ENCODE data around the gene RFX1. TPM values are rescaled to one million over a fixed set of nuclear protein-coding genes. Genes with fewer than 3 reads are reported as not detected.
A peak's percentile ranks its signal among the peaks of the same experiment; 100 is the strongest.

RFX1 gene
- total and polyA plus RNA-seq, 9 of the 15 experiments (the other 6 are each of a cell fraction or from before 2014, with no cell fraction given), result 0.14 to 19.3 (median 1.2) TPM

GRCh38 chr19:14031719-14032480, 25.8 kb upstream of the RFX1 start, which contains the start of gene IL27RA (continued):
- no peak for TF ChIP-seq MEIS2 (IDR thresholded peaks at IDR 0.05; ENCODE audit: partially characterized antibody)
- peak; percentile 69 to 87 for TF ChIP-seq E2F6 (IDR thresholded peaks at IDR 0.05; ENCODE audit: borderline replicate concordance in 1 of 2, extremely low read depth in 1 of 2, insufficient read depth in 1 of 2, insufficient read length in 1 of 2, low read depth in 1 of 2, low read length in 1 of 2, poor library complexity in 1 of 2, severe bottlenecking in 1 of 2)
- TF ChIP-seq ARHGAP35 (IDR thresholded peaks at IDR 0.05; ENCODE audit: partially characterized antibody), result no peak
- no peak for TF ChIP-seq C11orf30 (IDR thresholded peaks at IDR 0.05; ENCODE audit: low read depth)
- no peak for TF ChIP-seq ZNF3 (CRISPR knock-in tag; IDR thresholded peaks at IDR 0.05)
- TF ChIP-seq TFE3 (CRISPR knock-in tag; IDR thresholded peaks at IDR 0.05), result no peak
- peak; percentile 34; the same call in 1 of the 2 replicates for TF ChIP-seq FOXP4 (CRISPR knock-in tag; IDR thresholded peaks at IDR 0.05; ENCODE audit: borderline replicate concordance)
- TF ChIP-seq ELK1 (CRISPR knock-in tag; IDR thresholded peaks at IDR 0.05), result no peak
- peak; percentile 81 for TF ChIP-seq FUS (optimal IDR thresholded peaks at IDR 0.05; ENCODE audit: low read depth, low read length)
- no peak for TF ChIP-seq MTA1 (IDR thresholded peaks at IDR 0.05; ENCODE audit: borderline replicate concordance)
- no peak for TF ChIP-seq ERF (CRISPR knock-in tag; IDR thresholded peaks at IDR 0.05)
- no peak for TF ChIP-seq BCL6 (CRISPR knock-in tag; IDR thresholded peaks at IDR 0.05)
- no peak for TF ChIP-seq TFAM (CRISPR knock-in tag; conservative IDR thresholded peaks at IDR 0.05)
- TF ChIP-seq CREM (IDR thresholded peaks at IDR 0.05; ENCODE audit: low read depth), result no peak
- no peak for TF ChIP-seq PYGO2 (tag; IDR thresholded peaks at IDR 0.05)
- TF ChIP-seq ZNF512 (tag; IDR thresholded peaks at IDR 0.05), result no peak
- TF ChIP-seq BRCA1 (IDR thresholded peaks at IDR 0.05), result no peak
- no peak for TF ChIP-seq BRCA1 (CRISPR knock-in tag; IDR thresholded peaks at IDR 0.05)
- TF ChIP-seq ZNF780A (CRISPR knock-in tag; IDR thresholded peaks at IDR 0.05), result no peak
- TF ChIP-seq ZNF511 (CRISPR knock-in tag; IDR thresholded peaks at IDR 0.05), result peak; percentile 9; the same call in 1 of the 2 replicates
- no peak for TF ChIP-seq HNRNPUL1 (IDR thresholded peaks at IDR 0.05; ENCODE audit: low read length)
